Stimulated activated CD8-positive, alpha-beta memory T cell treated with anti-CD3 and anti-CD28 coated beads, Interleukin-7, amount 100 ng/mL, for 24 hours (primary cell): ENCODE data around the gene VEGFC.

Source experiments
- DNase-seq: peaks from one replicate; pipeline ENCODE4 v3.0.0-alpha.2; 2020; ENCODE audit warnings: low read depth

Gene VEGFC

GRCh38 chr4:176676901-176677300 lies 115.8 kb downstream of the VEGFC start:
- DNase-seq, result no peak

- no peak for DNase-seq
Measured at GRCh38 chr4:176675810-176676209, 116.9 kb downstream of the VEGFC start.

DNA sequence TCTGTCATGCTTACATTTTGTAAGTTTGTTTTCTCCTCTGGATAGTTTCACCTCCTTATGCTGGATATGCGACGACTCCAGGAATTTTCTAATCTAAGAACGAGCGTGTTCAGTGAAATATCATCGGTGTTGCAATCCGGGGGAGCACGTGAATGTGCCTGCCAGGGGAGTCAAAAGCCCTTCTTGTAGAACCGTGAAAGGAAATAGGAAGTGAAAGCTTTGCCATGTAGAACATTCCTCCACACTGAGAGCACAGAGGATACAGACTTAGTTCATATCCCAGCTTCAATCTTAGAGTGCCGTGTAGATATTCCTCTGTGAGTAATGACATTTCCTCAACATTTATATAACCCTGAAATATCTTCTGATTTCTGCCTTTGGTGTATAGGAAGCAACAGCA lies 121.2 kb downstream of the VEGFC start:
- no peak for DNase-seq

DNA sequence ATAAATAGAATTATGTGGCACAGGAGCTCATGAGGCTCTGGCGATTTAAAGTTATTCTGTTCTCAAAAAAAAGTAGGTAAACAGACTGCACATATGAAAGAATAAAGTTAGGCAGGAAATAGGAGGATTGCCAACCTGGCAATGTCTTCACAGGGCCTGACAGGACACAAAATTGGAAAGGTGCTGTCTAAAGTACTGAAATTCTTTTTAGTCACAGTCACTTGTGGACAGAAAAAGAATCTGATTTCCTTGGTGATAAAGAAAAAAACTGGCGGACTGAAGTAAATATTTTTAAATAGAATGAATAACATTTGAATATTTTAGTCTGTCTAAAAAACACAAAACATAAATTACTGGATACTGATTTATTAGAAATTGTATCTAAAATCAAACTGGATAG lies 124.4 kb downstream of the VEGFC start:
- no peak for DNase-seq

DNA sequence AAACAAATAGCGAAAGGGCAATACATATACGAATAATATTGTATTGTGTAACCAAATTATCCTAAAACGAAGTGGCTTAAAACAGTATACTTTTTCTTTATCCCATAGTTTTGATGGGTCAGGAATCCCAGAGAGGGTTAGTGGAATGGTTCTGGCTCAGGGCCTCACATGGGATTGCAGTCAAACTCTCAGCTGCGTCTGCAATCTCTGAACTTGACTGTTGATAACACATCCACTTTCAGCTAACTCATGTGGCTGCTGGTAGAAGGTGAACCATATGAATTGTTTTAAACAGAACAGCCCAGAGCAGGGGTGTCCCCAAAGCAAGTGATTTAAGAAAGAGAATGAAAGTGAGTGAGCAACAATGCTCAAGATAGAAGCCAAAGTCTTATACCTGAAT lies 127.8 kb downstream of the VEGFC start:
- no peak for DNase-seq

DNA sequence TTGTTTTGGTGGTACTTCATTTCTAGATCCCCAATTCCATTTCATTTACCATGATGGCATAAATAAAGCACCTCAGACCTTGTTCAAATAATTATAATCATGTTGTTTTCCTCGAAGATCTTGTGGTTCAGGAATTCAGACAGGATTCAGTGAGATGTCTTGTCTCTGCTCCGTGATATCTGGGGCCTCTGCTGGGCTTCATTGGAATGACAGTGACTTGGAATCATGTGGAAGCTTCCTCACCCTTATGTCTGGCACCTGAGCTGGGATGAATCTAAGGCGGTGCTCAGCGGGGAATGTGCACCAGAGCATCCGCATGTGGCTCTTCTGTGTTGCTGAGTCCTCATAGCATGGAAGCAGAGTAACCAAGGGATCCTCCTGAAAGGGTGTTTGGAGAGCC lies 132.2 kb downstream of the VEGFC start:
- no peak for DNase-seq

DNA sequence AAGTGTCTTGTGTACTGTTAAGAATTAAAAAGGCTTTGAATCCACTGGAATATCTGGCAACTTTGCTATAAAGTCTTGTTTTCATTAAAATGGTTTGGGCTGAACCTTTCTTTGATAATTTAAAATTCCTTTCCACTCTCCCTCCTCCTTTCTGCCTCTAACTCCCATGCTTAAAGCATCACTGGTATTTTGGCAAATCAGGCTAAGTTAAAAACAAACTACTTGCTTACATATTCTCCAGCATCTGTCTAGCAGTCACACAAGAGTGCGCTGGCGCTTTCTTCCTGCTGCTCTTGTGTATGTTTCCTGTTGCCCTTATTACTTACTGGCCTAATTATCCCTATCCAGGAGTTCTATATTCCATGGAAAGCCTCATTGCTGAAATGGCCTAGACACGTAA lies 136.6 kb downstream of the VEGFC start:
- DNase-seq, result no peak

DNA sequence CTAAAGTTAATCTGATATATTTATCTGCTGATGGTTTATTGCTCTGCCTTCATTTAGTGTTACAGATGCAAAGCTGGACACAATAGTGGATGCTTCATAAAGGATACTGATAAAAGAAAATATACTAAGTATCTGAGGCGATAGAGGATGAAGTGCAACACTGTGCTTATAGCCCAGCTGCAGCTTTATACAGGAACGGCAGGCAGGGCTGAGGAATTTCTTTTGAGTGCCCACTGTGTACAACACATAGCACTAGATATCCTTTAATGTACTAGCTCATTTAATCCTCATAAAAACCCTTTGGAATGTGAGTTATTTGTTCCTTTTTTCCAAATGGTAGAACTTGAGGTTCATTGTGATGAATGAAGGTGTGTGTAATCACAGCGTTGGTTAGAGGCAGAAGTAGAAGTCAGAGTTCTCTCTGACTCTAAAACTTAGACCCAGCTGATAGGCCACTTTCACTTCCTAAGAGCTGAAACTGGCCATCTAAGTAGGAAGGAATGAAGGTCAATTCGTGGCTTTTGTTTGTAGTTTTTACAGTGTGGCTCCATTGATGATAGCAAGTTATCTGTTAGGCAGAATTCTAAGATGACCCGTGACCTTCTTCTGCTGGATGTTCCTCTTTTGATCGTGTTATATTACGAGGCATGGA lies 138.0 kb downstream of the VEGFC start:
- no peak for DNase-seq

GRCh38 chr4:176653401-176654220 lies 139.1 kb downstream of the VEGFC start:
- no peak for DNase-seq

DNA sequence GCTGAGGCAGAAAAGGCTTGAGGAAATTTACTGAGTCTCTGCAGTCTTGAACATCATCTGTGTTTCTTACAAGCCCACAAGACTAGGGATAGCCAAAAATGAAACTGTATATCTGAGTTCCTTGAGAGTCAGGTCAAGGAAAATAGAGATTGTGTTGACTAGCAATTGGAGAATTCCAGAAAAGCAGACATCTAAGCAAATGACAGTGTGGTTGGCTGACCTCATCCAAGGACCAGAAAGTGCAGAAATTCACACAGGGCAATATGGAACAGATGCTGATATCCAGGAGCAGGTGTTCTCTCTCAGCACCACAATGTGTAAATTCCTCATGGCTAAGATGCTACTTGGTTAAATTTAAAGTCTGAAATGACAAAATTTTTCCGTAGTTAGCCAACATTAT lies 146.4 kb downstream of the VEGFC start:
- DNase-seq, result no peak

DNA sequence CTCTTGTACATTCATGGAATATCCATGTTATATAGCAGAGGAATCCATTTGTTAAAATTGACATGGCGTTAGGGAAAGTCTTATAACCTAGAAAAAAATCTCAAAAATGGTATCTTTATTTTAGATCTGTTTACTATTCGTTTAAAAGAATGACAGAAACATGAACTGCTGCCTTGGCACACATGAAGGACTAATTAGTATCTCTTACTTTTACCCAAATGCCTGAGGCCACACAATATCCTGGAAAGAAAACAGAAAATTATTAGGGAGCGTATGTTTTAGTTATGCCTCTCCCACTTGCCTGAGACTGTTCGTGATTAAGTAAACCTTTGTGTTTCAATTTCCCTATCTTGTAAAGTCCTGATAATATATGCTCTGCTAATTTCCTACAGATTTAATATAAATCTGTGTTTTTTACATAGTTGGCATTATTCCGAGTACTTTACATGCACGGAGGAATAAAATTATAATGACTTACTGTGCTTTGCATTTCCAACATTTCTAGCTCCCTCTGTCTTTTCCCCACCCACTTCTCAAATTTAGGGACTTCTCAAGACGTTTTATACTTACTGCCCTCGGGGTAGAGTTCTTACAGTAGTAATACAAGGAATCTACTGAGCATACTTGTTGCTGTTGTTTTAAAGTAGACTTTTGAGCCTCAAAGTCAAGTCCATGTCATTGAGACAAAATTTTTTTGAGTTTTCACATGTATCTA lies 147.3 kb downstream of the VEGFC start:
- no peak for DNase-seq

DNA sequence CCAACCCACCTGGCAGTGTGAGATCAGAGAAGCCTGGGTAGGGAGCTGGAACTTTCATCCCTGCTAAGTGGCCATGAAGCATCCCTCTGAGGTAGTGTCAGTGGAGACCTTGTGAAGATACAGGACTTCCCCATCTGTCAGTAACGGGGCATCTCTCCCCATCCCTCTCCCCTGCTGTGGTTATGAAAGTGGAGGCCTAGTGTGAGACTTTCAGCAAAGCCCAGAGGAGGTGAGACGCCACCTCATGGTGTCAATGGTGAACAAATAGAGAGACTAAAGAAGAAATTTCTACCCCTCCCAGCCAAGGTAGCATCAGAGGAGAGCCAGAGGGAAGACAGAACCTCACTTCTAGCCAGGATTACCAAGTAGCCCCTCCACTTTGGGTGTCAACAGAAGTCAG lies 150.2 kb downstream of the VEGFC start:
- no peak for DNase-seq

- no peak for DNase-seq
Measured at GRCh38 chr4:176641237-176641636, 151.5 kb downstream of the VEGFC start.

- DNase-seq, result no peak
Measured at GRCh38 chr4:176638992-176639391, 153.7 kb downstream of the VEGFC start.

- DNase-seq, result no peak
Measured at GRCh38 chr4:176636292-176636691, 156.4 kb downstream of the VEGFC start.

- no peak for DNase-seq
Measured at GRCh38 chr4:176635372-176636261, 157.1 kb downstream of the VEGFC start.
